ENCODE results near the gene DMRTC2.

The DMRTC2 gene

DNA sequence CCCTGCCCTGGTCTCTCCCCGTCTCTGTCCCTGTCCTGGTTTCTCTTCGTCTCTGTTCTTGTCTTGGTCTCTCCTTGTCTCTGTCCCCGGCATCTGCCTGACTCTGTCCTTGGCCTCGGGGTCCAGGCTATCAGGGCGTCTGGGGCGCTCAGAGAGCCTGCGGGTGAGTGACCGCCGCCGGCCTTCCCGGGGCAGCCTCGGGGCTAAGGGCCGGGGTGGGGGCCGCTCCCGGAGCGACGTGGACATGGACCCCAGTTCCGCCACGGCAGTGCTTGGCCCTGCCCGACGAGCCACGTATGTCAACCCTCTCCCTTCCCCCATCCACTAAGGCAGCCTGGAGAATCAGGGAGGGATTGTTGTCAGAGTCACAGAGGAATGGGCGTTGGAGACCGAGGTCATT lies 53.0 kb downstream of the DMRTC2 start:
- Histone ChIP-seq H3K4me1 (ENCODE audit: low read length) (peaks cover 25% of the 10 kb centered on the region), H2AFZ (ENCODE audit: low read depth, low read length) (no peak overlapping the region), H3K9ac (ENCODE audit: low read length) (no peak overlapping the region), H3K36me3 (replicated peaks; ENCODE audit: low read depth, low read length) (peaks cover 38% of the 10 kb centered on the region), H3K27ac (ENCODE audit: low read length) (no peak overlapping the region), H4K20me1 (ENCODE audit: insufficient read depth, low read length) (no peaks in the 10 kb centered on the region; the same call in 1 of the 2 replicates), H3K4me2 (ENCODE audit: low read length) (no peak overlapping the region), H3K9me3 (ENCODE audit: insufficient read depth, low read length) (no peaks in the 10 kb centered on the region), H3K4me3 (ENCODE audit: low read length) (no peak overlapping the region), H3K79me2 (ENCODE audit: low read length) (no peaks in the 10 kb centered on the region), H3K27me3 (ENCODE audit: low read depth, low read length) (no peaks in the 10 kb centered on the region)
- TF ChIP-seq, protein P1, sequence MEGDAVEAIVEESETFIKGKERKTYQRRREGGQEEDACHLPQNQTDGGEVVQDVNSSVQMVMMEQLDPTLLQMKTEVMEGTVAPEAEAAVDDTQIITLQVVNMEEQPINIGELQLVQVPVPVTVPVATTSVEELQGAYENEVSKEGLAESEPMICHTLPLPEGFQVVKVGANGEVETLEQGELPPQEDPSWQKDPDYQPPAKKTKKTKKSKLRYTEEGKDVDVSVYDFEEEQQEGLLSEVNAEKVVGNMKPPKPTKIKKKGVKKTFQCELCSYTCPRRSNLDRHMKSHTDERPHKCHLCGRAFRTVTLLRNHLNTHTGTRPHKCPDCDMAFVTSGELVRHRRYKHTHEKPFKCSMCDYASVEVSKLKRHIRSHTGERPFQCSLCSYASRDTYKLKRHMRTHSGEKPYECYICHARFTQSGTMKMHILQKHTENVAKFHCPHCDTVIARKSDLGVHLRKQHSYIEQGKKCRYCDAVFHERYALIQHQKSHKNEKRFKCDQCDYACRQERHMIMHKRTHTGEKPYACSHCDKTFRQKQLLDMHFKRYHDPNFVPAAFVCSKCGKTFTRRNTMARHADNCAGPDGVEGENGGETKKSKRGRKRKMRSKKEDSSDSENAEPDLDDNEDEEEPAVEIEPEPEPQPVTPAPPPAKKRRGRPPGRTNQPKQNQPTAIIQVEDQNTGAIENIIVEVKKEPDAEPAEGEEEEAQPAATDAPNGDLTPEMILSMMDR (IDR thresholded peaks at IDR 0.05; ENCODE audit: low read depth, low read length): no peak
- TF ChIP-seq EZH2phosphoT487 (IDR thresholded peaks at IDR 0.05; ENCODE audit: low read depth): no peak

DNA sequence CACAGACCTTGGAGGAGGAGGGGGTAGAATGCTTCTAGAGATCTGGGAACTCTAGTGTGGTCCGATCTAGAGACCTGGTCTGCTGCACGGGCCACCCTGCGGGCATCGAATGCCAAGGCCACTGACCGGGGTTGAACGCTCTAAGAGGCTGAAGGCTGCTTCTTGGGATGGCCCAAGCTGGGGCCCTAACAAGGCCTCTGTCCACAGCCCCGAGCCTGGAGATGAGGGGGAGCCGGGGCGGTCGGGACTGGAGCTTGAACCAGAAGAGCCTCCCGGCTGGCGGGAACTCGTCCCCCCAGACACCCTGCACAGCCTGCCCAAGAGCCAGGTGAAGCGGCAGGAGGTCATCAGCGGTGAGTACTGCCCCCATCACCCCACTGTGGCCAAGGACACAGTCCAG lies 53.4 kb downstream of the DMRTC2 start:
- no peaks in the 10 kb centered on the region for H3K27me3 ChIP-seq (ENCODE audit: low read depth, low read length)
- no peak overlapping the region for H2AFZ ChIP-seq (ENCODE audit: low read depth, low read length)
- H3K27ac ChIP-seq (ENCODE audit: low read length): no peak overlapping the region
- H3K4me3 ChIP-seq (ENCODE audit: low read length): no peak overlapping the region
- no peaks in the 10 kb centered on the region for H3K9me3 ChIP-seq (ENCODE audit: insufficient read depth, low read length)
- no peaks in the 10 kb centered on the region for H3K79me2 ChIP-seq (ENCODE audit: low read length)
- H4K20me1 ChIP-seq (ENCODE audit: insufficient read depth, low read length): no peaks in the 10 kb centered on the region; the same call in 1 of the 2 replicates
- peaks cover 25% of the 10 kb centered on the region for H3K4me1 ChIP-seq (ENCODE audit: low read length)
- peaks cover 39% of the 10 kb centered on the region for H3K36me3 ChIP-seq (replicated peaks; ENCODE audit: low read depth, low read length)
- no peak for TF ChIP-seq EZH2phosphoT487 (IDR thresholded peaks at IDR 0.05; ENCODE audit: low read depth)
- TF ChIP-seq, protein P1 (IDR thresholded peaks at IDR 0.05; ENCODE audit: low read depth, low read length): no peak
- H3K4me2 ChIP-seq (ENCODE audit: low read length): no peak overlapping the region
- no peak overlapping the region for H3K9ac ChIP-seq (ENCODE audit: low read length)
